K562 (cell line): ENCODE results near the gene RNU6-9. TPM values are rescaled to one million over a fixed set of nuclear protein-coding genes. Genes with fewer than 3 reads are reported as not detected.
A peak's percentile ranks its signal among the peaks of the same experiment; 100 is the strongest.

ENCODE experiments used
- ARID4B ChIP-seq: sonication (generic); formaldehyde crosslinking; IDR thresholded peaks from 2 replicates; pipeline ENCODE4 v1.8.0; 2022; ENCODE audit warnings: mild to moderate bottlenecking, missing genetic modification reagents
- CTBP1 ChIP-seq: fragments of 450-650 bp; IDR thresholded peaks from 2 replicates; pipeline ENCODE4 v1.6.1; 2016; ENCODE audit warnings: borderline replicate concordance
- E2F1 ChIP-seq: sonication (generic); formaldehyde crosslinking; IDR thresholded peaks from 2 replicates; pipeline ENCODE4 v1.8.1; 2023; ENCODE audit warnings: mild to moderate bottlenecking, missing genetic modification reagents, moderate library complexity
- FOXJ2 ChIP-seq: fragments of 200-800 bp; sonication (Bioruptor generic); IDR thresholded peaks from 2 replicates; pipeline ENCODE4 v1.6.1; 2016; ENCODE audit warnings: missing genetic modification characterization, missing compliant biosample characterization
- FOXP1 ChIP-seq: sonication (generic); formaldehyde crosslinking; IDR thresholded peaks from 2 replicates; pipeline ENCODE4 v1.8.0; 2022; ENCODE audit warnings: mild to moderate bottlenecking, missing genetic modification reagents
- GABPA ChIP-seq: fragments of 200-800 bp; sonication (Bioruptor generic); conservative IDR thresholded peaks from 2 replicates; pipeline ENCODE4 v1.6.1; 2016; ENCODE audit warnings: low read depth, missing genetic modification characterization, missing compliant biosample characterization
- GTF2A2 ChIP-seq: IDR thresholded peaks from 2 replicates; pipeline ENCODE4 v1.6.1; 2016; ENCODE audit warnings: mild to moderate bottlenecking, missing genetic modification characterization, missing compliant biosample characterization
- KDM1A ChIP-seq, 2 experiments: fragments of 450-650 bp; IDR thresholded peaks; 2 replicates each; pipeline ENCODE4 v1.6.1; 2016; ENCODE audit warnings: mild to moderate bottlenecking in 2 of 2
- NR2C2 ChIP-seq, 2 experiments: fragments of 200-800 bp in 1 of 2; sonication (Bioruptor generic) in 1 of 2; sonication (generic) in 1 of 2; formaldehyde crosslinking in 1 of 2; IDR thresholded peaks; 2 replicates each; pipeline versions ENCODE4 v1.6.1 to v1.8.0; 2016 to 2022; ENCODE audit warnings: mild to moderate bottlenecking in 1 of 2, missing compliant biosample characterization in 1 of 2, missing genetic modification characterization in 1 of 2, missing genetic modification reagents in 1 of 2
- PHB ChIP-seq: fragments of 250-450 bp; sonication (Bioruptor Pico); IDR thresholded peaks from 2 replicates; pipeline ENCODE4 v1.5.0; 2021
- THAP12 ChIP-seq: fragments of 250-450 bp; sonication (Bioruptor Pico); IDR thresholded peaks from 2 replicates; pipeline ENCODE4 v1.9.0; 2021; ENCODE audit warnings: mild to moderate bottlenecking, inconsistent platforms
- TOE1 ChIP-seq, 2 experiments: fragments of 450-650 bp in 1 of 2; sonication (generic) in 1 of 2; formaldehyde crosslinking in 1 of 2; IDR thresholded peaks; 2 replicates each; pipeline versions ENCODE4 v1.7.1 to v1.8.0; 2016 to 2022; ENCODE audit warnings: borderline replicate concordance in 2 of 2, mild to moderate bottlenecking in 2 of 2, antibody characterized with exemption in 1 of 2, inconsistent platforms in 1 of 2, low read depth in 1 of 2, missing genetic modification reagents in 1 of 2, moderate library complexity in 1 of 2
- ZBTB17 ChIP-seq: fragments of 450-650 bp; formaldehyde crosslinking; IDR thresholded peaks from 2 replicates; pipeline ENCODE4 v1.4.0; 2020; ENCODE audit warnings: mild to moderate bottlenecking
- ZNF280A ChIP-seq: fragments of 450-650 bp; IDR thresholded peaks from 2 replicates; pipeline ENCODE4 v1.6.1; 2018; ENCODE audit warnings: mild to moderate bottlenecking, low read depth; ENCODE audit not compliant: partially characterized antibody
- ZNF3 ChIP-seq: fragments of 250-450 bp; sonication (Bioruptor Pico); IDR thresholded peaks from 2 replicates; pipeline ENCODE4 v1.5.0; 2021; ENCODE audit warnings: mild to moderate bottlenecking, moderate library complexity
- ZNF324 ChIP-seq: fragments of 250-450 bp; sonication (Bioruptor Pico); IDR thresholded peaks from 2 replicates; pipeline ENCODE4 v1.4.0; 2020; ENCODE audit warnings: mild to moderate bottlenecking
- polyA plus RNA-seq, 8 experiments: library from polyadenylated mRNA; depleted of rRNA in 4 of 8; stranded (reverse) in 5 of 8; unstranded in 3 of 8; fragments of >200 nt; fragmentation: Nextera tagmentation in 2 of 8; fragmentation: Illumina TruSeq in 1 of 8; extraction: Ambion mirVana in 2 of 8; extraction: Trizol in 1 of 8; gene quantifications; 2 replicates each; pipeline versions ENCODE4 v1.2.1 to v1.2.3, GENCODE V29; 2011 to 2014; ENCODE audit warnings: inconsistent platforms in 1 of 8, missing spikeins in 1 of 8
- total RNA-seq, 7 experiments: library from RNA; depleted of rRNA in 6 of 7; stranded (reverse); fragments of >200 nt in 6 of 7; fragmentation: Illumina TruSeq in 2 of 7; extraction: Trizol in 2 of 7; gene quantifications; 2 replicates each; pipeline versions ENCODE4 v1.2.1 to v1.2.3, GENCODE V29; 2011 to 2021; ENCODE audit warnings: low replicate concordance in 1 of 7

Gene RNU6-9
- total and polyA plus RNA-seq, 9 of the 15 experiments (the other 6 are each of a cell fraction or from before 2014, with no cell fraction given) = not detected

GRCh38 chr19:917323-918151 lies 24.3 kb downstream of the RNU6-9 start, which contains the start of gene KISS1R (continued):
- peak; percentile 44; the same call in 1 of the 2 replicates for TF ChIP-seq E2F1 (CRISPR knock-in tag)
- TF ChIP-seq NR2C2 (CRISPR knock-in tag; IDR thresholded peaks at IDR 0.05) = peak; percentile 40; the same call in 1 of the 2 replicates
- peak; percentile 4; the same call in 1 of the 2 replicates for TF ChIP-seq NR2C2 (tag; IDR thresholded peaks at IDR 0.05)
- peak; percentile 36; the same call in 1 of the 2 replicates for TF ChIP-seq FOXP1 (CRISPR knock-in tag)
- TF ChIP-seq TOE1 (IDR thresholded peaks at IDR 0.05; ENCODE audit: borderline replicate concordance) = no peak
- no peak; the same call in 1 of the 2 replicates for TF ChIP-seq TOE1 (CRISPR knock-in tag; IDR thresholded peaks at IDR 0.05; ENCODE audit: borderline replicate concordance, low read depth)
- TF ChIP-seq ZBTB17 (CRISPR knock-in tag) = no peak
- TF ChIP-seq KDM1A (IDR thresholded peaks at IDR 0.05) = peak; percentile 93 to 94
- TF ChIP-seq THAP12 (CRISPR knock-in tag) = 0 out of 2 replicates have a peak, but pooled peaks have one; percentile 49
- TF ChIP-seq ZNF280A = no peak
- TF ChIP-seq CTBP1 = peak; percentile 96
- no peak for TF ChIP-seq GABPA
- TF ChIP-seq ARID4B = peak; percentile 62; the same call in 1 of the 2 replicates
- 0 out of 2 replicates have a peak, but pooled peaks have one; percentile 25 for TF ChIP-seq GTF2A2 (tag)
- TF ChIP-seq ZNF324 (CRISPR knock-in tag) = no peak
- TF ChIP-seq ZNF3 (CRISPR knock-in tag) = no peak
- TF ChIP-seq FOXJ2 = no peak
- no peak for TF ChIP-seq PHB (CRISPR knock-in tag)
